Measurements from ENCODE around the gene EPS15. TPM values are rescaled to one million over a fixed set of nuclear protein-coding genes. Genes with fewer than 3 reads are reported as not detected.

The EPS15 gene
- total and polyA plus RNA-seq, 2 experiments from 2014 or later, result 31.0 to 76.5 TPM

- H3K27ac Mint-ChIP-seq, result no peak overlapping the region
- H3K9me3 Mint-ChIP-seq, result peaks cover 9% of the 10 kb centered on the region; the same call in 2 of the 3 replicates
- peaks cover 73% of the 10 kb centered on the region for H3K79me2 ChIP-seq (replicated peaks; ENCODE audit: insufficient read depth)
Measured at GRCh38 chr1:51499694-51500093, 19.4 kb downstream of the EPS15 start.

More at GRCh38 chr1:51499694-51500093, 19.4 kb downstream of the EPS15 start:
- DNase-seq (ENCODE audit: low spot score) (no peak), ATAC-seq (no peak)
- Histone ChIP-seq H3K36me3 (ENCODE audit: insufficient read depth) (no peaks in the 10 kb centered on the region), H3K4me2 (no peak overlapping the region), H3F3A (replicated peaks; ENCODE audit: low read depth) (no peaks in the 10 kb centered on the region), H3K27me3 (ENCODE audit: insufficient read depth) (no peaks in the 10 kb centered on the region), H4K20me1 (replicated peaks; ENCODE audit: insufficient read depth) (0 out of 2 replicates have a peak, but pooled peaks cover 5% of the 10 kb centered on the region), H3K9me2 (ENCODE audit: insufficient read depth) (no peaks in the 10 kb centered on the region), H3K4me3 (no peak overlapping the region), H3K27ac (ENCODE audit: low read depth) (no peak overlapping the region), H2AFZ (no peak overlapping the region), H3K4me1 (ENCODE audit: insufficient read depth) (no peaks in the 10 kb centered on the region)
- peaks cover 5% of the 10 kb centered on the region for H3K4me1 Mint-ChIP-seq
- no peak for TF ChIP-seq ETS1 (IDR thresholded peaks at IDR 0.05)
- no peak for TF ChIP-seq REST (IDR thresholded peaks at IDR 0.05; ENCODE audit: unreplicated experiment)
- TF ChIP-seq CREB1 (CRISPR knock-in tag; IDR thresholded peaks at IDR 0.05; ENCODE audit: low read depth), result no peak
- TF ChIP-seq STAT1 (IDR thresholded peaks at IDR 0.05; ENCODE audit: unreplicated experiment), result no peak
- no peak for TF ChIP-seq ZNF462 (CRISPR knock-in tag; IDR thresholded peaks at IDR 0.05)
- TF ChIP-seq ZNF331 (CRISPR knock-in tag; IDR thresholded peaks at IDR 0.05; ENCODE audit: low read depth), result no peak
- TF ChIP-seq POLR2AphosphoS5 (IDR thresholded peaks at IDR 0.05; ENCODE audit: low read depth), result no peak
- no peak for TF ChIP-seq ZNF114 (CRISPR knock-in tag; IDR thresholded peaks at IDR 0.05)
- TF ChIP-seq EZH2phosphoT487 (IDR thresholded peaks at IDR 0.05; ENCODE audit: unreplicated experiment), result no peak
- no peak for TF ChIP-seq JUNB (IDR thresholded peaks at IDR 0.05; ENCODE audit: unreplicated experiment)
- TF ChIP-seq NANOG (IDR thresholded peaks at IDR 0.05; ENCODE audit: borderline replicate concordance), result no peak
- TF ChIP-seq CTCF (conservative IDR thresholded peaks at IDR 0.05; ENCODE audit: low read depth in 2 of 2), result no peak
- TF ChIP-seq EZH2 (IDR thresholded peaks at IDR 0.05; ENCODE audit: low read depth, unreplicated experiment), result no peak
- H3K4me3 Mint-ChIP-seq, result no peak overlapping the region
- peaks cover 27% of the 10 kb centered on the region; the same call in 2 of the 3 replicates for H3K36me3 Mint-ChIP-seq (ENCODE audit: low read depth)
- H3K27me3 Mint-ChIP-seq (ENCODE audit: insufficient read depth, low read depth, poor library complexity), result peaks cover 4% of the 10 kb centered on the region
